Measurements from ENCODE around the gene SPAG8.

Gene SPAG8

GRCh38 chr9:35839926-35840325 is 27.9 kb upstream of the SPAG8 start:
- no peak for DNase-seq (ENCODE audit: low read depth)

- no peak for DNase-seq (ENCODE audit: low read depth)
Measured at GRCh38 chr9:35836595-35836994, 24.5 kb upstream of the SPAG8 start.

GRCh38 chr9:35835766-35836165 is 23.7 kb upstream of the SPAG8 start:
- DNase-seq (ENCODE audit: low read depth) = no peak

- no peak for DNase-seq (ENCODE audit: low read depth)
Measured at GRCh38 chr9:35835216-35835632, 23.2 kb upstream of the SPAG8 start.

GRCh38 chr9:35834260-35835215 is 22.5 kb upstream of the SPAG8 start:
- DNase-seq (ENCODE audit: low read depth) = no peak

- DNase-seq (ENCODE audit: low read depth) = no peak
Measured at GRCh38 chr9:35832814-35833213, 20.8 kb upstream of the SPAG8 start.

GRCh38 chr9:35831040-35831439 is 19.0 kb upstream of the SPAG8 start:
- DNase-seq (ENCODE audit: low read depth) = no peak

GRCh38 chr9:35829764-35830096 is 17.7 kb upstream of the SPAG8 start:
- DNase-seq (ENCODE audit: low read depth) = no peak

- DNase-seq (ENCODE audit: low read depth) = no peak
Measured at GRCh38 chr9:35829084-35829763, 17.2 kb upstream of the SPAG8 start, which contains the start of gene TMEM8B. Gene TMEM8B, plus strand, starts transcription at chr9:35829228. Its CDS starts 220 bp downstream, at chr9:35829448.

- no peak for DNase-seq (ENCODE audit: low read depth)
Measured at GRCh38 chr9:35828716-35829083, 16.6 kb upstream of the SPAG8 start, which contains the start of gene FAM221B. Gene FAM221B, minus strand, starts transcription at chr9:35828732. Its CDS starts 2,571 bp downstream, at chr9:35826161.

- DNase-seq (ENCODE audit: low read depth) = peak; percentile 65
Measured at GRCh38 chr9:35827486-35827885, 15.4 kb upstream of the SPAG8 start.

- no peak for DNase-seq (ENCODE audit: low read depth)
Measured at GRCh38 chr9:35826071-35826701, 14.1 kb upstream of the SPAG8 start.

GRCh38 chr9:35822926-35823325 is 10.9 kb upstream of the SPAG8 start:
- no peak for DNase-seq (ENCODE audit: low read depth)

GRCh38 chr9:35820076-35820475 is 8.0 kb upstream of the SPAG8 start:
- no peak for DNase-seq (ENCODE audit: low read depth)

- no peak for DNase-seq (ENCODE audit: low read depth)
Measured at GRCh38 chr9:35818341-35818740, 6.3 kb upstream of the SPAG8 start.

GRCh38 chr9:35816708-35817107 is 4.6 kb upstream of the SPAG8 start:
- DNase-seq (ENCODE audit: low read depth) = no peak

- peak; percentile 99 for DNase-seq (ENCODE audit: low read depth)
Measured at GRCh38 chr9:35814841-35815543, 2.9 kb upstream of the SPAG8 start, which contains the start of gene HINT2. Gene HINT2, minus strand, starts transcription at chr9:35815042. Its CDS starts 63 bp downstream, at chr9:35814979.

GRCh38 chr9:35814106-35814840 is 2.2 kb upstream of the SPAG8 start:
- DNase-seq (ENCODE audit: low read depth) = no peak

GRCh38 chr9:35813434-35814105 is 1.5 kb upstream of the SPAG8 start:
- DNase-seq (ENCODE audit: low read depth) = no peak

GRCh38 chr9:35811381-35812024 is 559 bp downstream of the SPAG8 start:
- no peak for DNase-seq (ENCODE audit: low read depth)
